H1 (cell line): ENCODE data around the gene PROZ. TPM values are rescaled to one million over a fixed set of nuclear protein-coding genes. Genes with fewer than 3 reads are reported as not detected.

Experiments used
- ATF2 ChIP-seq: IDR thresholded peaks from 2 replicates; pipeline ENCODE4 v1.6.1; 2012; ENCODE audit warnings: low read length, inconsistent platforms
- BACH1 ChIP-seq: IDR thresholded peaks from 2 replicates; pipeline ENCODE4 v1.6.1; 2012; ENCODE audit warnings: low read length, improper control_type of control experiment
- BRCA1 ChIP-seq: IDR thresholded peaks from 2 replicates; pipeline ENCODE4 v1.6.1; 2012; ENCODE audit warnings: low read depth, low read length, improper control_type of control experiment
- CTBP2 ChIP-seq: IDR thresholded peaks from 2 replicates; pipeline ENCODE4 v1.7.0; 2011; ENCODE audit warnings: borderline replicate concordance, mild to moderate bottlenecking, moderate library complexity, mixed read lengths, low read length; ENCODE audit not compliant: insufficient read depth, insufficient read length
- CTCF ChIP-seq, 3 experiments: IDR thresholded peaks; 1 replicate in 2 of 3; 2 replicates in 1 of 3; pipeline versions ENCODE4 v1.5.1 to v1.6.1; 2011; ENCODE audit warnings: low read length in 3 of 3, mild to moderate bottlenecking in 3 of 3, inconsistent platforms in 2 of 3, low read depth in 1 of 3, moderate library complexity in 1 of 3; ENCODE audit not compliant: insufficient read depth in 1 of 3; ENCODE audit errors: control extremely low read depth in 1 of 3
- HDAC2 ChIP-seq, 2 experiments: fragments of 300-600 bp in 1 of 2; sonication (generic) in 1 of 2; IDR thresholded peaks; 2 replicates each; pipeline ENCODE4 v1.6.1; 2011 to 2012; ENCODE audit warnings: low read depth in 2 of 2, low read length in 2 of 2, mild to moderate bottlenecking in 2 of 2, moderate library complexity in 2 of 2, borderline replicate concordance in 1 of 2, inconsistent platforms in 1 of 2
- JUND ChIP-seq: IDR thresholded peaks from 2 replicates; pipeline ENCODE4 v1.6.1; 2011; ENCODE audit warnings: mild to moderate bottlenecking, improper control_type of control experiment, low read length
- KDM5A ChIP-seq: fragments of 200-600 bp; IDR thresholded peaks from 2 replicates; pipeline ENCODE4 v1.7.1; 2012; ENCODE audit warnings: mild to moderate bottlenecking, low read length, inconsistent platforms, mixed read lengths
- MAFK ChIP-seq: IDR thresholded peaks from 2 replicates; pipeline ENCODE4 v1.6.1; 2012; ENCODE audit warnings: low read depth, mild to moderate bottlenecking, improper control_type of control experiment, low read length
- NRF1 ChIP-seq: IDR thresholded peaks from 2 replicates; pipeline ENCODE4 v1.6.1; 2011; ENCODE audit warnings: mild to moderate bottlenecking, low read depth, low read length, improper control_type of control experiment
- PHF8 ChIP-seq: fragments of 200-600 bp; sonication (generic); conservative IDR thresholded peaks from 2 replicates; pipeline ENCODE4 v1.7.1; 2012; ENCODE audit warnings: low read depth, mild to moderate bottlenecking, inconsistent platforms, low read length, moderate library complexity
- POLR2A ChIP-seq, 2 experiments: IDR thresholded peaks; 1 replicate in 1 of 2; 2 replicates in 1 of 2; pipeline ENCODE4 v1.6.1; 2011; ENCODE audit warnings: low read depth in 2 of 2, low read length in 2 of 2, mild to moderate bottlenecking in 2 of 2; ENCODE audit errors: control extremely low read depth in 1 of 2
- POU5F1 ChIP-seq: IDR thresholded peaks from 2 replicates; pipeline ENCODE4 v1.6.1; 2011; ENCODE audit warnings: low read depth, mild to moderate bottlenecking, low read length, moderate library complexity
- RBBP5 ChIP-seq: IDR thresholded peaks from 2 replicates; pipeline ENCODE4 v1.7.1; 2012; ENCODE audit warnings: low read depth, mild to moderate bottlenecking, inconsistent platforms, low read length, moderate library complexity, borderline replicate concordance
- SIX5 ChIP-seq: IDR thresholded peaks from 2 replicates; pipeline ENCODE4 v1.6.1; 2011; ENCODE audit warnings: mild to moderate bottlenecking, low read depth, low read length
- SP2 ChIP-seq: IDR thresholded peaks from 2 replicates; pipeline ENCODE4 v1.6.1; 2012; ENCODE audit warnings: mild to moderate bottlenecking, low read length, inconsistent platforms
- SP4 ChIP-seq: IDR thresholded peaks from 2 replicates; pipeline ENCODE4 v1.6.1; 2012; ENCODE audit warnings: low read length, inconsistent platforms
- SRF ChIP-seq: IDR thresholded peaks from 2 replicates; pipeline ENCODE4 v1.6.1; 2011; ENCODE audit warnings: mild to moderate bottlenecking, low read depth, low read length, moderate library complexity
- ZNF274 ChIP-seq: IDR thresholded peaks from 2 replicates; pipeline ENCODE4 v1.7.0; 2012; ENCODE audit warnings: low read length, borderline replicate concordance; ENCODE audit errors: extremely low read depth
- polyA plus RNA-seq, 7 experiments: library from polyadenylated mRNA; depleted of rRNA in 3 of 7; stranded (reverse) in 5 of 7; unstranded in 2 of 7; fragments of >200 nt in 5 of 7; fragments of 200-250 nt in 2 of 7; gene quantifications; 1 replicate in 5 of 7; 2 replicates in 1 of 7; 4 replicates in 1 of 7; pipeline versions ENCODE4 v1.2.1 to v1.2.3, GENCODE V29; 2011 to 2013; ENCODE audit warnings: missing spikeins in 2 of 7, mixed read lengths in 2 of 7
- total RNA-seq: library from RNA; stranded (reverse); fragmentation: NEBNext Ultra II Directional; extraction: Animal tissue kit (Norgen Biotek cat#: 25700); gene quantifications from 2 replicates; pipeline ENCODE4 v1.2.1, GENCODE V29; 2021

PROZ gene
- total and polyA plus RNA-seq, 2 of the 8 experiments (the other 6 are each of a cell fraction or from before 2014, with no cell fraction given): not detected

GRCh38 chr13:113208421-113209335, 50.2 kb downstream of the PROZ start, which contains the start of gene PCID2 (continued):
- 0 out of 4 replicates have a peak, but pooled peaks of 1 of the 2 experiments have one; percentile 35 for TF ChIP-seq HDAC2 (IDR thresholded peaks at IDR 0.05; ENCODE audit: borderline replicate concordance in 1 of 2, low read depth in 2 of 2, low read length in 2 of 2)
- TF ChIP-seq NRF1: no peak
- peak; percentile 96 for TF ChIP-seq PHF8
- TF ChIP-seq JUND: peak; percentile 61; the same call in 1 of the 2 replicates
- TF ChIP-seq CTCF (IDR thresholded peaks at IDR 0.05; ENCODE audit: control extremely low read depth in 1 of 3, insufficient read depth in 1 of 3, low read depth in 1 of 3, low read length in 3 of 3): 0 out of 4 replicates have a peak, but pooled peaks of 1 of the 3 experiments have one; percentile 9
- peak; percentile 46; the same call in 1 of the 2 replicates for TF ChIP-seq SIX5
- TF ChIP-seq BACH1: 0 out of 2 replicates have a peak, but pooled peaks have one; percentile 20
- TF ChIP-seq ATF2: peak; percentile 74
- peak; percentile 94 for TF ChIP-seq RBBP5
- TF ChIP-seq BRCA1: no peak; the same call in 1 of the 2 replicates
- TF ChIP-seq SP2: no peak
- TF ChIP-seq SRF: peak; percentile 64
- no peak for TF ChIP-seq ZNF274
- TF ChIP-seq KDM5A: peak; percentile 90
- peak; percentile 89 to 90 for TF ChIP-seq POLR2A (IDR thresholded peaks at IDR 0.05; ENCODE audit: control extremely low read depth in 1 of 2, low read depth in 2 of 2, low read length in 2 of 2)
- TF ChIP-seq MAFK: no peak
- peak; percentile 93; the same call in 1 of the 2 replicates for TF ChIP-seq SP4
- TF ChIP-seq CTBP2: no peak
- TF ChIP-seq POU5F1: 0 out of 2 replicates have a peak, but pooled peaks have one; percentile 20
